ENCODE results near the gene RAB41. TPM values are rescaled to one million over a fixed set of nuclear protein-coding genes. Genes with fewer than 3 reads are reported as not detected.
"Not testable (repeated sequence)": the region's sequence is repeated elsewhere in the genome, so short reads cannot be mapped to it uniquely, and the experiment has no call there.

RAB41 gene
- total RNA-seq, 2 donors from 2014 or later, result 1.3 TPM; not detected in 1

DNA sequence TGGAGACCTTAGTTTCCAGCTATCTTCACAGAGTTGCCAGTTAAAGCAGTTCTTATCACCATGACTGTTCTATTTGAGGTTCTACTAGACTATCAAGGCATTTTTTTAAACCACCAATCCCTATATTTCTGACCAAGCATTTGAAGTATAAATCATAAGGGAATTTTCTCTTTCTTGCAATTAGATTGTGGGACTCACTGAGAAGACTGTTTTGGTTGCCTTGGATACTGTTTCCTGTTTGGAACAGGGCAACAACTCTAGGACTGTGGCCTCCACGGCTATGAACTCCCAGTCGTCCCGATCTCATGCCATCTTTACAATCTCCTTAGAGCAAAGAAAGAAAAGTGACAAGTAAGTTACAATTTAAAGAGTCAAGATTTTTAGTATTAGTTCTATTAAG, 19.7 kb downstream of the RAB41 start:
- Histone ChIP-seq H3K4me3 (no peak overlapping the region), H3K27ac (no peak overlapping the region), H3K9me3 (no peaks in the 10 kb centered on the region), H3K36me3 (no peaks in the 10 kb centered on the region), H3K4me1 (replicated peaks) (no peaks in the 10 kb centered on the region), H3K27me3 (replicated peaks; ENCODE audit: insufficient read depth) (no peaks in the 10 kb centered on the region)
- TF ChIP-seq POLR2A (IDR thresholded peaks at IDR 0.05), result no peak
- no peak for TF ChIP-seq POLR2AphosphoS5 (IDR thresholded peaks at IDR 0.05)
- TF ChIP-seq, protein P1, sequence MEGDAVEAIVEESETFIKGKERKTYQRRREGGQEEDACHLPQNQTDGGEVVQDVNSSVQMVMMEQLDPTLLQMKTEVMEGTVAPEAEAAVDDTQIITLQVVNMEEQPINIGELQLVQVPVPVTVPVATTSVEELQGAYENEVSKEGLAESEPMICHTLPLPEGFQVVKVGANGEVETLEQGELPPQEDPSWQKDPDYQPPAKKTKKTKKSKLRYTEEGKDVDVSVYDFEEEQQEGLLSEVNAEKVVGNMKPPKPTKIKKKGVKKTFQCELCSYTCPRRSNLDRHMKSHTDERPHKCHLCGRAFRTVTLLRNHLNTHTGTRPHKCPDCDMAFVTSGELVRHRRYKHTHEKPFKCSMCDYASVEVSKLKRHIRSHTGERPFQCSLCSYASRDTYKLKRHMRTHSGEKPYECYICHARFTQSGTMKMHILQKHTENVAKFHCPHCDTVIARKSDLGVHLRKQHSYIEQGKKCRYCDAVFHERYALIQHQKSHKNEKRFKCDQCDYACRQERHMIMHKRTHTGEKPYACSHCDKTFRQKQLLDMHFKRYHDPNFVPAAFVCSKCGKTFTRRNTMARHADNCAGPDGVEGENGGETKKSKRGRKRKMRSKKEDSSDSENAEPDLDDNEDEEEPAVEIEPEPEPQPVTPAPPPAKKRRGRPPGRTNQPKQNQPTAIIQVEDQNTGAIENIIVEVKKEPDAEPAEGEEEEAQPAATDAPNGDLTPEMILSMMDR (IDR thresholded peaks at IDR 0.05), result no peak
- intact Hi-C loops (cut with DNase I), result no loop called here
- DNase-seq (ENCODE audit: low spot score), result no peak
- 66% methylated on average over 3 of the region's 3 CpGs for WGBS

DNA sequence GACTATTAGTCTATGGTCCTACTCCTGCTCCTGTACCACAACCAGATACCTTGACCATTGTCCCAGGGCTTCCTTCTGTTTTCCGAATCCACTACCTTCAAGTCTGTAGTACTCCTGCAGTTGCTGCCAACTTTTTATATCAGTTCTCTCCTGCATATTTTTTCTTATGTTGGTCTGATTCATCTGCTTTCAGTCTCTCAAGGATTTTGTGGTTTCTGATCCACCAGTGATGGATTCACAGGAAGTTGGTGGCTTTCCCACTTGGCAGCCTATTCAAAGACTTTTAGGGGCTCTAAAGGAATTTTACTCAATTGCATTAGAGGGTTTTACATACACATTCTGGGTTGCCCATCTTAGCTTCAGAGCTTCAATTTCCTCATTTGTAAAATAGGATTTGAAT, 31.5 kb downstream of the RAB41 start:
- WGBS, result 100% methylated on average over 1 of the region's 1 CpG
- DNase-seq (ENCODE audit: low spot score), result no peak
- H3K4me1 ChIP-seq (replicated peaks), result no peaks in the 10 kb centered on the region
- no peak overlapping the region for H3K27ac ChIP-seq
- TF ChIP-seq, protein P1 (IDR thresholded peaks at IDR 0.05), result no peak
- TF ChIP-seq POLR2AphosphoS5 (IDR thresholded peaks at IDR 0.05), result no peak
- no peak for TF ChIP-seq POLR2A (IDR thresholded peaks at IDR 0.05)
- no peaks in the 10 kb centered on the region for H3K27me3 ChIP-seq (replicated peaks; ENCODE audit: insufficient read depth)
- H3K4me3 ChIP-seq, result no peak overlapping the region
- intact Hi-C loops (cut with DNase I), result no loop called here
- H3K36me3 ChIP-seq, result no peaks in the 10 kb centered on the region
- H3K9me3 ChIP-seq, result no peaks in the 10 kb centered on the region

DNA sequence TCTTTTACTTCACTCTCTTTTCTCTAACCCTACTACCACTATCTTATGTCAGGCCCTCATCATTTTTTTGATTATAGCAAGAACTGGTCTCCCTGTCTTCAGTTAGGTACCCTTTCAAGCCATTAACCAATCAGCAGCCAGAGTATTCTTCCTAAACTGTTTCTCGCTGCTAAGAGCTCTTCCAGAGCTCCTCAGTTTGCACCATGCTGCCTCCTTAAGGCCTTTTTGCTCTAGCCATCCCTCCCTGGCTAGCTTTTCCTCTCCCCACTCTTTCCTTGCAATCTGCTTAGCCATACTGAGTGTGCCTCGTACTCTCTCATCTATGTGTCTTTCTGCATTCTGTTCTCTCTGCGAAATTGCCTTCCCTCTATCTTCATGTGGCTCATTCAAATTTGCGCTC, 40.8 kb downstream of the RAB41 start:
- Histone ChIP-seq H3K27me3 (replicated peaks; ENCODE audit: insufficient read depth) (no peaks in the 10 kb centered on the region), H3K4me1 (replicated peaks) (no peaks in the 10 kb centered on the region), H3K36me3 (no peaks in the 10 kb centered on the region), H3K4me3 (no peak overlapping the region), H3K27ac (no peak overlapping the region), H3K9me3 (no peaks in the 10 kb centered on the region)
- DNase-seq (ENCODE audit: low spot score), result no peak
- WGBS, result 96% methylated on average over 4 of the region's 4 CpGs
- TF ChIP-seq POLR2A (IDR thresholded peaks at IDR 0.05), result no peak
- no peak for TF ChIP-seq POLR2AphosphoS5 (IDR thresholded peaks at IDR 0.05)
- TF ChIP-seq, protein P1 (IDR thresholded peaks at IDR 0.05), result no peak
- intact Hi-C loops (cut with DNase I), result no loop called here

DNA sequence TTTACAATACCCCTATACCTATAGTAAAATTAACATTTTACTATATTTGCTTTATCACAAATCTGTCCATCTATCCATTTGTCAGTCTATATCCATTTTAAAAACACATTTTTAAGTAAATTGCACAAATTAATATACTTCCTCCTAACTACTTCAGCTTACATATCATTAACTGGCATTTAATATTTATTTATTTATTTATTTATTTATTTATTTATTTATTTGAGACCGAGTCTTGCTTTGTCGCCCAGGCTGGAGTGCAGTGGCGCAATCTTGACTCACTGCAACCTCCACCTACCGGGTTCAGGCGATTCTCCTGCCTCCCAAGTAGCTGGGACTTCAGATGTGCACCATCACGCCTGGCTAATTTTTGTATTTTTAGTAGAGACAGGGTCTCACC, 41.7 kb downstream of the RAB41 start:
- DNase-seq (ENCODE audit: low spot score); H3K27me3 ChIP-seq (replicated peaks; ENCODE audit: insufficient read depth); intact Hi-C loops (cut with DNase I); H3K4me3 ChIP-seq; H3K27ac ChIP-seq; H3K9me3 ChIP-seq; H3K36me3 ChIP-seq; H3K4me1 ChIP-seq (replicated peaks): not testable (repeated sequence)
- 98% methylated on average over 6 of the region's 6 CpGs for WGBS

DNA sequence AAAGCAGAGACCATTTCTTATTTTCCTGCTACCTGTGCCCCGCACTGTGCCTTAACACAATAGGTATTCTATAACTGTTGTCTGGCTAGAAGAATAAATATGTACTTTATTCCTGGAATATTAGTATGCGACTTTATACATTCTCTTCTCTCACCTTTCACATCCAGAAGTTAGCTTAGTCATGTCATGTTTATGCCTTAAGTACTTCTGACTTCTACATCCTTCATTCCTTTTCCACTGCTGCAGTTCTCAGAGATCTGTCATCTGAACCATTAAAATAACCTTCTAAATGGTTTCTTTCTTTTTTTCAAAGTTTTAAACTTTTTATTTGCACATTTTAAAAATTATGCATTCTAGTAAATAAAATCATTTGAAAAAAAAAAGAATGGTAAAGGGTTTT, 42.4 kb downstream of the RAB41 start:
- Histone ChIP-seq H3K4me1 (replicated peaks) (no peaks in the 10 kb centered on the region), H3K4me3 (no peak overlapping the region), H3K27me3 (replicated peaks; ENCODE audit: insufficient read depth) (no peaks in the 10 kb centered on the region), H3K27ac (no peak overlapping the region), H3K9me3 (no peaks in the 10 kb centered on the region), H3K36me3 (no peaks in the 10 kb centered on the region)
- WGBS, result 84% methylated on average over 2 of the region's 2 CpGs
- DNase-seq (ENCODE audit: low spot score), result no peak
- TF ChIP-seq POLR2AphosphoS5 (IDR thresholded peaks at IDR 0.05) (no peak), POLR2A (IDR thresholded peaks at IDR 0.05) (no peak)
- TF ChIP-seq, protein P1 (IDR thresholded peaks at IDR 0.05), result no peak
- intact Hi-C loops (cut with DNase I), result no loop called here

All from prostate gland (tissue), 2 donors.